Sigmoid colon (tissue), 7 donors: ENCODE results near the gene SIPA1L3. TPM values are rescaled to one million over a fixed set of nuclear protein-coding genes. Genes with fewer than 3 reads are reported as not detected.

Experiments used
- DNase-seq: peaks from one replicate; pipeline ENCODE4 v3.0.0-alpha.2; 2019
- H3K27ac ChIP-seq, 4 donors: fragments of 200-600 bp; sonication (generic); one replicate each; pipeline ENCODE4 v1.5.1; 2016 to 2019; ENCODE audit warnings: mild to moderate bottlenecking in 1 of 4
- H3K27me3 ChIP-seq, 3 donors: fragments of 200-600 bp; sonication (generic); one replicate each; pipeline ENCODE4 v1.5.1; 2019; ENCODE audit warnings: mild to moderate bottlenecking in 1 of 3
- H3K36me3 ChIP-seq, 4 donors: fragments of 200-600 bp; sonication (generic); one replicate each; pipeline ENCODE4 v1.5.1; 2016 to 2019
- H3K4me1 ChIP-seq, 4 donors: fragments of 200-600 bp; sonication (generic); one replicate each; pipeline ENCODE4 v1.5.1; 2017 to 2019
- H3K4me3 ChIP-seq, 4 donors: fragments of 200-600 bp; sonication (generic); one replicate each; pipeline ENCODE4 v1.5.1; 2017 to 2019; ENCODE audit warnings: mild to moderate bottlenecking in 2 of 4, moderate library complexity in 1 of 4
- H3K9me3 ChIP-seq, 4 donors: fragments of 200-600 bp in 3 of 4; sonication (generic) in 3 of 4; one replicate each; pipeline versions ENCODE4 v1.5.1 to v1.6.1; 2013 to 2019
- EP300 ChIP-seq, 4 donors: sonication (generic); formaldehyde crosslinking; IDR thresholded peaks; one replicate each; pipeline ENCODE4 v1.6.1; 2017; ENCODE audit warnings: antibody characterized with exemption in 4 of 4
- POLR2A ChIP-seq, 2 donors: fragments of 450-650 bp; IDR thresholded peaks; one replicate each; pipeline ENCODE4 v1.6.1; 2016; ENCODE audit warnings: antibody characterized with exemption in 2 of 2, mild to moderate bottlenecking in 2 of 2, moderate library complexity in 2 of 2
- POLR2AphosphoS5 ChIP-seq, 4 donors: sonication (generic); formaldehyde crosslinking; IDR thresholded peaks; one replicate each; pipeline ENCODE4 v1.6.1; 2017; ENCODE audit warnings: antibody characterized with exemption in 4 of 4
- WGBS, 2 donors: extraction: QIAGEN DNeasy Blood & Tissue Kit; methylation state at CpG; one replicate each; pipeline ENCODE4 v1.1.7; 2013; 5-methylcytosine and 5-hydroxymethylcytosine counted together
- intact Hi-C: fragments of 100-400 bp; cut with DNase I; formaldehyde crosslinking; loops from one replicate; pipeline ENCODE4 v1.15.1; 2023
- polyA plus RNA-seq, 3 donors: library from polyadenylated mRNA; stranded (reverse); fragments of 200-250 nt; gene quantifications; one replicate each; pipeline ENCODE4 v1.2.3, GENCODE V29; 2013
- total RNA-seq, 4 donors: library from RNA; depleted of rRNA; stranded (reverse); fragments of >200 nt; gene quantifications; one replicate each; pipeline ENCODE4 v1.1.0, GENCODE V29; 2016
- TF ChIP-seq, protein P1 (sequence below), 4 experiments: fragments of 450-650 bp in 3 of 4; fragments of 200-600 bp in 1 of 4; IDR thresholded peaks; one replicate each; pipeline ENCODE4 v1.5.1; 2016 to 2019; ENCODE audit warnings: antibody characterized with exemption in 4 of 4, mild to moderate bottlenecking in 3 of 4, moderate library complexity in 2 of 4
- donor health status: healthy with polysubstance abuse.
- donor health status: Bipolar disorder and iron deficiency.
- donor health status: healthy.

The SIPA1L3 gene
- total and polyA plus RNA-seq, 7 donors = 7.7 to 47.9 (median 9.9) TPM

DNA sequence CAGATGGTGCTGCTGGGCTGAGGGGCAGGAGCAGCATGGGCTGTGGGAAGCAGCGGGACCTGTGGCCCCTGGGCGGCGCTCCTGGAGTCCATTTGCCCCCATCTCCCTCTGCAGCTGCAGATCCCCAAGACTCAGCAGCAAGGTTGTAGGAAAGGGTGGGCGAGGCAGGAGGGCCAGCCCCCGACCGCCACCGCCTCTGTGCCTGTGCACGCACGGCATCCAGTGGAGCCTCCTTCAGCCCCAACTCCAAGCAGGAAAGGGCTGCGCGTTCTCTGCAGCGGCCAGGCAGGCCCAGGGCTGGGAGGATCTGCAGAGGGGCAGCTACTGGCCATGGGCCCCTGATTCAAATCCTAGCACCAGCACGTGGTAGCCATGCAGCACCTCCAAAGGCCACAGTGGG lies 296.2 kb downstream of the SIPA1L3 start:
- H3K27me3 ChIP-seq = peaks cover 3 to 8% (median 7%) of the 10 kb centered on the region in 3 donors
- no peaks in the 10 kb centered on the region for H3K4me1 ChIP-seq
- no peaks in the 10 kb centered on the region for H3K9me3 ChIP-seq
- WGBS, 2 donors = 94 to 96% methylated on average over 13 of the region's 13 CpGs
- peaks cover 0 to 50% (median 8%) of the 10 kb centered on the region in 4 donors for H3K36me3 ChIP-seq
- no peak overlapping the region for H3K4me3 ChIP-seq
- H3K27ac ChIP-seq = no peak overlapping the region
- intact Hi-C loops = no loop called here
- DNase-seq = no peak
- TF ChIP-seq POLR2A (IDR thresholded peaks at IDR 0.05) (no peak), POLR2AphosphoS5 (IDR thresholded peaks at IDR 0.05) (no peak), EP300 (IDR thresholded peaks at IDR 0.05) (no peak)
- TF ChIP-seq, protein P1, sequence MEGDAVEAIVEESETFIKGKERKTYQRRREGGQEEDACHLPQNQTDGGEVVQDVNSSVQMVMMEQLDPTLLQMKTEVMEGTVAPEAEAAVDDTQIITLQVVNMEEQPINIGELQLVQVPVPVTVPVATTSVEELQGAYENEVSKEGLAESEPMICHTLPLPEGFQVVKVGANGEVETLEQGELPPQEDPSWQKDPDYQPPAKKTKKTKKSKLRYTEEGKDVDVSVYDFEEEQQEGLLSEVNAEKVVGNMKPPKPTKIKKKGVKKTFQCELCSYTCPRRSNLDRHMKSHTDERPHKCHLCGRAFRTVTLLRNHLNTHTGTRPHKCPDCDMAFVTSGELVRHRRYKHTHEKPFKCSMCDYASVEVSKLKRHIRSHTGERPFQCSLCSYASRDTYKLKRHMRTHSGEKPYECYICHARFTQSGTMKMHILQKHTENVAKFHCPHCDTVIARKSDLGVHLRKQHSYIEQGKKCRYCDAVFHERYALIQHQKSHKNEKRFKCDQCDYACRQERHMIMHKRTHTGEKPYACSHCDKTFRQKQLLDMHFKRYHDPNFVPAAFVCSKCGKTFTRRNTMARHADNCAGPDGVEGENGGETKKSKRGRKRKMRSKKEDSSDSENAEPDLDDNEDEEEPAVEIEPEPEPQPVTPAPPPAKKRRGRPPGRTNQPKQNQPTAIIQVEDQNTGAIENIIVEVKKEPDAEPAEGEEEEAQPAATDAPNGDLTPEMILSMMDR (IDR thresholded peaks at IDR 0.05) = no peak

DNA sequence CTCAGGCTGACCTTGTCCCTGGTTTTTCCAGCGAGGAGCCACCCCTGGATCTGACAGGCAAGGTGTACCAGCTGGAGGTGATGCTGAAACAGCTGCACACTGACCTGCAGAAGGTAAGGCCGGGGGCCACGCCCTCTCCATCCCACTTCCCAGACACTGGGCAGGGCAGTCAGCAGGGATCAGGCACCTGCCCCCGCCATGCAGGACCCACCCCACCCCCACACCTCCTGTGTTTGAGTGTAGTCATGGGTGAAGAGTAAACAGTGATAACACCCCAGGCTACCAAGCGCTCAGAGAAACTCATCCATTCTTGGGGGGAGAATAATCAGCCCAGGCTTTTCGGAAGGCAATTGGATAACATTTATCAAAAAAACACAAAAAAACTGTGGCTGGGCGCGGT lies 297.1 kb downstream of the SIPA1L3 start:
- intact Hi-C loops = no loop called here
- TF ChIP-seq, protein P1 (IDR thresholded peaks at IDR 0.05) = no peak
- no peak for TF ChIP-seq EP300 (IDR thresholded peaks at IDR 0.05)
- no peak for TF ChIP-seq POLR2A (IDR thresholded peaks at IDR 0.05)
- no peak overlapping the region for H3K4me3 ChIP-seq
- DNase-seq = no peak
- H3K9me3 ChIP-seq = no peaks in the 10 kb centered on the region
- H3K27me3 ChIP-seq = peaks cover 3 to 17% (median 14%) of the 10 kb centered on the region in 3 donors
- H3K27ac ChIP-seq = no peak overlapping the region
- peaks cover 0 to 43% (median 8%) of the 10 kb centered on the region in 4 donors for H3K36me3 ChIP-seq
- peaks cover 0 to 3% (median 1%) of the 10 kb centered on the region in 4 donors for H3K4me1 ChIP-seq
- WGBS, 2 donors = 88 to 93% methylated on average over 8 of the region's 8 CpGs

DNA sequence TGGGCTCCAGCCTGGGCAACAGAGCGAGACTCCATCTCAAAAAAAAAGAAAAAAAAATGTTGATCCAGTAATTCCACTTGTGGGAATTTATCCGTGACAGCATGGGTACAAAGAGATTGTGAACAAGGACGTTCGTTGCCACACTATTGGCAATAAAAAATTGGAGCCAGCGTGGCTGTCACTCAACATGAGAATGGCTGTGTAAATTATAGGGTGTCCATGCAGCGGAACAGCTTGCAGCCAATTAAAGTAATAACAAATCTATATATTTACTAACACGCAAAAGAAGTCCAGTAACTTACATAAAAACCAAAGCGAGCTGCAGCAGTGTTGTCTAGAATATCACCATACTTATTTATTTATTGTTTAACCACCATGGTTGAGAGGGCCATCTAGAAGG lies 297.7 kb downstream of the SIPA1L3 start:
- H3K36me3 ChIP-seq = peaks cover 0 to 43% (median 8%) of the 10 kb centered on the region in 4 donors

DNA sequence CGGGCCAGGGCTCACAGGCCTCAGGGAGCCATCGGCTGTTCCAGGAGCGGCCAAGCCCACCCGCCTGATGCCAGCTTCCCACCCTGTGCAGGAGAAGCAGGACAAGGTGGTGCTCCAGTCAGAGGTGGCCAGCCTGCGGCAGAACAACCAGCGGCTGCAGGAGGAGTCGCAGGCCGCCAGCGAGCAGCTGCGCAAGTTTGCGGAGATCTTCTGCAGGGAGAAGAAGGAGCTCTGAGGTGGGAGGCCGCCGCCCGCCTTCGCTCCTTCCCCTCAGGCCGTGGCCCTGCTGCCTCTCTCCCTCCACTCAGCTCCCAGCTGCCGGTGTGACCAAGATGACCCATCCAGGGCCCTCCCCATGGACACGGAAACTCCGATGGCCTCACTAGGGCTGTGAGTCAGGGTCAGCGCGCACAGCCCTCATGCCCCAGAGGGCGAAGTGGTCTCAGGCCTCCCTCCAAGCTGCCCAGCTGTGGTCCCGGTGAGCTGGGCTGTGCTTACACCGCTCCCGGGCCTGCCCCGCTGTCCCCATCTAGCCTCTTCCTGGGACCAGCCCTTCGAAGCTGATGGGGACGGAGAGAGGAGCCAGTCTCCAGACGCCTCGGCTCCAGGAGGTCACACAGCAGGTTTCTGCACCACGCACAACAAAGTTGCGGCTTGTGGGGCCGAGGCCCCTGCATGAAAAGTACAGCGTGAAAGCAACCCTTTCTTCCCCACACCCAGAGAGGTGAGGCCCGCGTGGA lies 299.2 kb downstream of the SIPA1L3 start:
- Histone ChIP-seq H3K4me3 (no peak overlapping the region), H3K27ac (no peak overlapping the region), H3K4me1 (peaks cover 0 to 24% (median 22%) of the 10 kb centered on the region in 4 donors), H3K27me3 (peaks cover 20 to 38% (median 22%) of the 10 kb centered on the region in 3 donors), H3K36me3 (peaks cover 0 to 43% (median 8%) of the 10 kb centered on the region in 4 donors), H3K9me3 (no peaks in the 10 kb centered on the region)
- WGBS, 2 donors = 91 to 93% methylated on average over 36 of the region's 36 CpGs
- no peak for DNase-seq
- no peak for TF ChIP-seq EP300 (IDR thresholded peaks at IDR 0.05)
- TF ChIP-seq POLR2A (IDR thresholded peaks at IDR 0.05) = no peak
- TF ChIP-seq POLR2AphosphoS5 (IDR thresholded peaks at IDR 0.05) = no peak
- TF ChIP-seq, protein P1 (IDR thresholded peaks at IDR 0.05) = no peak
- intact Hi-C loops = no loop called here

More for the DNA sequence above, 297.7 kb downstream of the SIPA1L3 start:
- intact Hi-C loops = no loop called here
- no peak overlapping the region for H3K27ac ChIP-seq
- H3K4me1 ChIP-seq = peaks cover 0 to 9% (median 7%) of the 10 kb centered on the region in 4 donors
- TF ChIP-seq POLR2AphosphoS5 (IDR thresholded peaks at IDR 0.05) (no peak), POLR2A (IDR thresholded peaks at IDR 0.05) (no peak), EP300 (IDR thresholded peaks at IDR 0.05) (no peak)
- TF ChIP-seq, protein P1 (IDR thresholded peaks at IDR 0.05) = no peak
- H3K9me3 ChIP-seq = no peaks in the 10 kb centered on the region
- DNase-seq = no peak
- H3K4me3 ChIP-seq = no peak overlapping the region
- WGBS, 2 donors = 92 to 94% methylated on average over 8 of the region's 8 CpGs
- peaks cover 10 to 23% (median 19%) of the 10 kb centered on the region in 3 donors for H3K27me3 ChIP-seq
